Measurements from ENCODE around the gene SIDT2. TPM values are rescaled to one million over a fixed set of nuclear protein-coding genes. Genes with fewer than 3 reads are reported as not detected.

The SIDT2 gene
- total RNA-seq, 1 donor = 27.5 TPM

DNA sequence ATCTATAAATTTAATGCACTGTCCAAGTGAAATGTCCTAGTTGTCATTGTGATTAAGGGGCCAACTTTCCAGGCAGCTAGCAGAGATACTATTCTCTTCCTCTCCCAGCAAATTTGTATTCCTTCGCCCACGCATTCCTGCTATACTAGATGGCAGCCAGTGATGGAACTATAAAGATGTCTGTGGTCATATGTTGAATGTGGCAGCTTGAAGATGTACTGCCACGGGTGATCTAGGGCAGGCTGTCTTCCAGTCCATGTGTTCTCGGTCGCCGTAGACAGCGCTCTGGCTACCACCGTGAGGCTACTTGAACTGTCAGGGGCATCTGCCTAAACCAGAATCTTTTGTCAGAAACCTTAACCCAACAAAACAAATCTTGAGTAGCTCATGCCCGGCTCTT, 8.3 kb upstream of the SIDT2 start:
- Histone ChIP-seq H3K36me3 (ENCODE audit: insufficient read depth, low read length) (peaks cover 30% of the 10 kb centered on the region), H3K4me1 (ENCODE audit: insufficient read depth, low read length) (peaks cover 37% of the 10 kb centered on the region), H2AFZ (ENCODE audit: low read length) (no peak overlapping the region), H3K4me2 (ENCODE audit: insufficient read depth, low read length) (no peak overlapping the region), H3K4me3 (ENCODE audit: insufficient read depth, low read length) (no peak overlapping the region), H3K9me3 (ENCODE audit: low read depth, low read length) (no peaks in the 10 kb centered on the region), H3K27me3 (ENCODE audit: insufficient read depth, low read length) (no peaks in the 10 kb centered on the region), H3K79me2 (ENCODE audit: insufficient read depth, low read length) (peaks cover 22% of the 10 kb centered on the region), H4K20me1 (ENCODE audit: insufficient read depth, low read length) (peaks cover 16% of the 10 kb centered on the region), H3K27ac (ENCODE audit: low read depth, low read length) (peak overlapping the region; percentile 14)
- TF ChIP-seq, protein P1, sequence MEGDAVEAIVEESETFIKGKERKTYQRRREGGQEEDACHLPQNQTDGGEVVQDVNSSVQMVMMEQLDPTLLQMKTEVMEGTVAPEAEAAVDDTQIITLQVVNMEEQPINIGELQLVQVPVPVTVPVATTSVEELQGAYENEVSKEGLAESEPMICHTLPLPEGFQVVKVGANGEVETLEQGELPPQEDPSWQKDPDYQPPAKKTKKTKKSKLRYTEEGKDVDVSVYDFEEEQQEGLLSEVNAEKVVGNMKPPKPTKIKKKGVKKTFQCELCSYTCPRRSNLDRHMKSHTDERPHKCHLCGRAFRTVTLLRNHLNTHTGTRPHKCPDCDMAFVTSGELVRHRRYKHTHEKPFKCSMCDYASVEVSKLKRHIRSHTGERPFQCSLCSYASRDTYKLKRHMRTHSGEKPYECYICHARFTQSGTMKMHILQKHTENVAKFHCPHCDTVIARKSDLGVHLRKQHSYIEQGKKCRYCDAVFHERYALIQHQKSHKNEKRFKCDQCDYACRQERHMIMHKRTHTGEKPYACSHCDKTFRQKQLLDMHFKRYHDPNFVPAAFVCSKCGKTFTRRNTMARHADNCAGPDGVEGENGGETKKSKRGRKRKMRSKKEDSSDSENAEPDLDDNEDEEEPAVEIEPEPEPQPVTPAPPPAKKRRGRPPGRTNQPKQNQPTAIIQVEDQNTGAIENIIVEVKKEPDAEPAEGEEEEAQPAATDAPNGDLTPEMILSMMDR (IDR thresholded peaks at IDR 0.05; ENCODE audit: extremely low read depth, low read depth, low read length) = no peak
- DNase-seq (ENCODE audit: insufficient read length, low spot score, missing footprints) = no peak

DNA sequence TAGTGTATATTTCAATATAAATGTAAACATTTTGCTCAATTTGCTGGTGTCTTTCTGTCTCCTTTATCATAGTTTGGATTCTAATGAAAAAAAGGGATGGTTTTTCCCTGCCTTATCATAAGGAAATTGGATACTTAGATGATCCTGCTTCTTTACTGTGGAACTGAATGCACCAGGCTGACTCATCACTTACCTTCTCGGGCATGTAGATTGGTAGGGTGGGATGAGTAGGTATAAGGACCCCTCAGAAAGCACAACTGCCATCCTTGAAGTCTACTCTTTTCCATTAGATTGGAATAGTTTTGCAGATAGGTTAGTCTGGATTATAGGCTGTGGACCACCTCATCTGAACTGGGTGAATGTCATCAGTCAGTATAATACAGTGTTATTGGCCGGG, 7.5 kb upstream of the SIDT2 start:
- Histone ChIP-seq H3K27me3 (ENCODE audit: insufficient read depth, low read length) (no peaks in the 10 kb centered on the region), H3K4me2 (ENCODE audit: insufficient read depth, low read length) (no peak overlapping the region), H4K20me1 (ENCODE audit: insufficient read depth, low read length) (peaks cover 12% of the 10 kb centered on the region), H3K27ac (ENCODE audit: low read depth, low read length) (no peak overlapping the region), H3K79me2 (ENCODE audit: insufficient read depth, low read length) (peaks cover 16% of the 10 kb centered on the region), H3K9me3 (ENCODE audit: low read depth, low read length) (no peaks in the 10 kb centered on the region), H3K4me3 (ENCODE audit: insufficient read depth, low read length) (no peak overlapping the region), H3K36me3 (ENCODE audit: insufficient read depth, low read length) (peaks cover 22% of the 10 kb centered on the region), H3K4me1 (ENCODE audit: insufficient read depth, low read length) (peaks cover 36% of the 10 kb centered on the region), H2AFZ (ENCODE audit: low read length) (no peak overlapping the region)
- TF ChIP-seq, protein P1 (IDR thresholded peaks at IDR 0.05; ENCODE audit: extremely low read depth, low read depth, low read length) = no peak
- no peak for DNase-seq (ENCODE audit: insufficient read length, low spot score, missing footprints)

DNA sequence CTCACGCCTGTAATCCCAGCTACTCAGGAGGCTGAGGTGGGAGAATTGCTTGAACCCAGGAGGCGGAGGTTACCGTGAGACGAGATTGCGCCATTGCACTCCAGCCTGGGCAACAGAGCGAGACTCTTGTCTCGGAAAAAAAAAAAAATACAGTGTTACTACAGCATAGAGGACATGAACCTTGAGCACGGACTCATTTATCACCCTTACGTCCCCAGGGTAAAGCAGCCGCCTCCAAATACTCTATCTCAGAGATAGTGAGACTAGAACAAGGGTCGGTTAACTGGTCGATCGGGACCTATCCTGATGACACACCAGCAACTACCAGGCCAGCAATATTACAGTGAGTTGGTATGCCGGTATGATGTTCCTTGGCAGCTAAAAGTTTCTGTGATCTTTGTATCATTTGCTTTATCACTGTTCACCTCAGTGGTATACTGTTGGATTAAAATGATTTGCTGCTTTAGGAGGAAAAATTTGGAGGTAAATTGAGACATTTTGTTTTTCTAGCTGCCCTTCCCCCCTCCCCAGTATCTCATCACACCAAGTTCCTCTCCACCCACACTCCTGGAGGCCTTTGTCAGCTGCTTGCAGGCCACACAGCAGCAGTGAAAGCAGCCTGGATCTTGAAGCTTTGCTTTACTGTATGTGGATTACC, 7.0 kb upstream of the SIDT2 start:
- no peak overlapping the region for H3K4me2 ChIP-seq (ENCODE audit: insufficient read depth, low read length)
- H4K20me1 ChIP-seq (ENCODE audit: insufficient read depth, low read length) = peaks cover 6% of the 10 kb centered on the region
- H3K9me3 ChIP-seq (ENCODE audit: low read depth, low read length) = no peaks in the 10 kb centered on the region
- H3K27me3 ChIP-seq (ENCODE audit: insufficient read depth, low read length) = no peaks in the 10 kb centered on the region
- DNase-seq (ENCODE audit: insufficient read length, low spot score, missing footprints) = no peak
- H3K36me3 ChIP-seq (ENCODE audit: insufficient read depth, low read length) = peaks cover 19% of the 10 kb centered on the region
- peaks cover 10% of the 10 kb centered on the region for H3K79me2 ChIP-seq (ENCODE audit: insufficient read depth, low read length)
- H3K27ac ChIP-seq (ENCODE audit: low read depth, low read length) = peak overlapping the region; percentile 42
- no peak overlapping the region for H2AFZ ChIP-seq (ENCODE audit: low read length)
- H3K4me1 ChIP-seq (ENCODE audit: insufficient read depth, low read length) = peaks cover 30% of the 10 kb centered on the region
- H3K4me3 ChIP-seq (ENCODE audit: insufficient read depth, low read length) = no peak overlapping the region
- TF ChIP-seq, protein P1 (IDR thresholded peaks at IDR 0.05; ENCODE audit: extremely low read depth, low read depth, low read length) = no peak

DNA sequence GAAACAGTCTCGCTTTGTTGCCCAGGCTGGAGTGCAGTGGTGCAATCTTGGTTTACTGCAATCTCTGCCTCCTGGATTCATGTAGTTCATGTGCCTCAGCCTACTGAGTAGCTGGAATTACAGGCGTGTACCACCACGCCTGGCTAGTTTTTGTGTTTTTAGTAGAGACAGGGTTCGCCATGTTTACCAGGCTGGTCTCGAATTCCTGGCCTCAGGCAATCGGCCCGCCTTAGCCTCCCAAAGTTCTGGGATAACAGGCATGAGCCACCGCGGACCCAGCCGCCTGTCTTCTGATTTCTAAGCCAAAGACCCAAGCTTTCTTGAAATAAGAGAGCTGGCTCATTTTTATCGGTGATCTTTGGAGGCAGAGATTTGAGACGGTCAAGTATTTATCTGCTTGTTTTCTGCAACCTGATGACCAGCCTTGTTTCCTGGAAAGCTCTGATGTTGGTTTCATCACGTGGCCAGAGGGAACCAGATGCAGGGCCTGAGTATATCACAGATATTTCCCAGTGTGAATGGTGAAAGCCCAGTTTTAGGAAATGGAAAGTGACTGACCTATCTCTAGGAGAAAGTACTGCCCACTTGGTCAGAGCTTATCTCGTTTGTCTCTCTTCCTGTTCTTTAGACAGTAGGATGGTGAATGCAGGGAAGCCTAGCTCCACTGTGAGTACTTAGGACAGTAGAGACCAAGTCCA, 5.7 kb upstream of the SIDT2 start:
- DNase-seq (ENCODE audit: insufficient read length, low spot score, missing footprints) = no peak
- Histone ChIP-seq H3K4me3 (ENCODE audit: insufficient read depth, low read length) (no peak overlapping the region), H2AFZ (ENCODE audit: low read length) (no peak overlapping the region), H3K9me3 (ENCODE audit: low read depth, low read length) (no peaks in the 10 kb centered on the region), H4K20me1 (ENCODE audit: insufficient read depth, low read length) (peaks cover 4% of the 10 kb centered on the region), H3K79me2 (ENCODE audit: insufficient read depth, low read length) (peaks cover 2% of the 10 kb centered on the region), H3K4me1 (ENCODE audit: insufficient read depth, low read length) (peaks cover 29% of the 10 kb centered on the region), H3K4me2 (ENCODE audit: insufficient read depth, low read length) (no peak overlapping the region), H3K27me3 (ENCODE audit: insufficient read depth, low read length) (no peaks in the 10 kb centered on the region), H3K27ac (ENCODE audit: low read depth, low read length) (no peak overlapping the region), H3K36me3 (ENCODE audit: insufficient read depth, low read length) (peaks cover 8% of the 10 kb centered on the region)
- TF ChIP-seq, protein P1 (IDR thresholded peaks at IDR 0.05; ENCODE audit: extremely low read depth, low read depth, low read length) = no peak
